Gastroesophageal sphincter (tissue), 4 donors: Measurements from ENCODE around the gene ANO5. TPM values are rescaled to one million over a fixed set of nuclear protein-coding genes. Genes with fewer than 3 reads are reported as not detected.

Experiments used
- ATAC-seq: fragments of 150-250 bp; one replicate; pipeline ENCODE4 v1.9.1; 2016; ENCODE audit warnings: mild to moderate bottlenecking, moderate library complexity
- H3K27ac ChIP-seq, 4 donors: fragments of 200-600 bp; sonication (generic) in 3 of 4; 1 replicate in 3 of 4; 2 replicates in 1 of 4; pipeline ENCODE4 v1.5.1; 2016 to 2019
- H3K27me3 ChIP-seq: fragments of 200-600 bp; sonication (generic); one replicate; pipeline ENCODE4 v1.5.1; 2019
- H3K36me3 ChIP-seq, 2 donors: fragments of 200-600 bp; sonication (generic); one replicate each; pipeline ENCODE4 v1.5.1; 2019; ENCODE audit warnings: control low read depth in 1 of 2
- H3K4me1 ChIP-seq, 3 donors: fragments of 200-600 bp; sonication (generic); 1 replicate in 2 of 3; 2 replicates in 1 of 3; pipeline ENCODE4 v1.5.1; 2016 to 2019; ENCODE audit warnings: control low read depth in 2 of 3
- H3K4me3 ChIP-seq, 2 donors: fragments of 200-600 bp; sonication (generic); one replicate each; pipeline ENCODE4 v1.5.1; 2019; ENCODE audit warnings: mild to moderate bottlenecking in 1 of 2, moderate library complexity in 1 of 2
- H3K9me3 ChIP-seq, 3 donors: fragments of 200-600 bp; sonication (generic); one replicate each; pipeline ENCODE4 v1.5.1; 2017 to 2019; ENCODE audit warnings: control low read depth in 2 of 3
- CTCF ChIP-seq, 4 experiments: fragments of 200-600 bp in 2 of 4; fragments of 450-650 bp in 2 of 4; sonication (generic) in 1 of 4; IDR thresholded peaks; one replicate each; pipeline ENCODE4 v1.5.1; 2017 to 2019; ENCODE audit warnings: antibody characterized with exemption in 4 of 4, mild to moderate bottlenecking in 2 of 4, moderate library complexity in 2 of 4
- EP300 ChIP-seq: sonication (generic); formaldehyde crosslinking; IDR thresholded peaks from one replicate; pipeline ENCODE4 v1.6.1; 2017; ENCODE audit warnings: antibody characterized with exemption, mild to moderate bottlenecking
- POLR2A ChIP-seq, 2 donors: fragments of 450-650 bp; IDR thresholded peaks; one replicate each; pipeline ENCODE4 v1.6.1; 2017; ENCODE audit warnings: antibody characterized with exemption in 2 of 2, mild to moderate bottlenecking in 2 of 2, moderate library complexity in 1 of 2
- POLR2AphosphoS5 ChIP-seq: sonication (generic); formaldehyde crosslinking; IDR thresholded peaks from one replicate; pipeline ENCODE4 v1.6.1; 2017; ENCODE audit warnings: antibody characterized with exemption
- WGBS, 2 donors: methylation state at CpG; one replicate each; pipeline ENCODE4 v1.1.5; 2018; ENCODE audit warnings: low coverage in 1 of 2; 5-methylcytosine and 5-hydroxymethylcytosine counted together
- total RNA-seq, 4 donors: library from RNA; depleted of rRNA; stranded (reverse); fragments of >200 nt; gene quantifications; one replicate each; pipeline ENCODE4 v1.1.0, GENCODE V29; 2016

The ANO5 gene
- total RNA-seq, 4 donors from 2014 or later: 21.5 to 33.2 (median 27.5) TPM

GRCh38 chr11:22163394-22163797 lies 29.5 kb upstream of the ANO5 start:
- H3K9me3 ChIP-seq: no peaks in the 10 kb centered on the region
- TF ChIP-seq POLR2AphosphoS5: no peak
- TF ChIP-seq CTCF (IDR thresholded peaks at IDR 0.05): no peak
- no peak for TF ChIP-seq POLR2A (IDR thresholded peaks at IDR 0.05)
- TF ChIP-seq EP300: no peak
- peak; percentile 53 for ATAC-seq
- WGBS, 2 donors: 64 to 78% methylated on average over 2 to 3 of the region's 3 CpGs
- no peak overlapping the region for H3K4me3 ChIP-seq
- H3K27ac ChIP-seq: no peak overlapping the region
- no peaks in the 10 kb centered on the region for H3K27me3 ChIP-seq
- H3K36me3 ChIP-seq: no peaks in the 10 kb centered on the region
- no peaks in the 10 kb centered on the region for H3K4me1 ChIP-seq

GRCh38 chr11:22165087-22165486 lies 27.8 kb upstream of the ANO5 start:
- no peak for TF ChIP-seq POLR2AphosphoS5
- no peak overlapping the region for H3K27ac ChIP-seq
- WGBS, 2 donors: 63 to 83% methylated on average over 2 of the region's 2 CpGs
- H3K36me3 ChIP-seq: no peaks in the 10 kb centered on the region
- no peak for ATAC-seq
- no peak overlapping the region for H3K4me3 ChIP-seq
- H3K9me3 ChIP-seq: no peaks in the 10 kb centered on the region
- no peaks in the 10 kb centered on the region for H3K4me1 ChIP-seq
- no peaks in the 10 kb centered on the region for H3K27me3 ChIP-seq

GRCh38 chr11:22165759-22166513 lies 26.9 kb upstream of the ANO5 start:
- Histone ChIP-seq H3K36me3 (no peaks in the 10 kb centered on the region), H3K4me1 (no peaks in the 10 kb centered on the region), H3K4me3 (no peak overlapping the region), H3K27ac (no peak overlapping the region), H3K27me3 (no peaks in the 10 kb centered on the region), H3K9me3 (no peaks in the 10 kb centered on the region)
- WGBS, 2 donors: 63 to 66% methylated on average over 3 of the region's 3 CpGs
- ATAC-seq: no peak
- no peak for TF ChIP-seq EP300
- no peak for TF ChIP-seq CTCF (IDR thresholded peaks at IDR 0.05)
- TF ChIP-seq POLR2AphosphoS5: no peak

GRCh38 chr11:22169833-22170232 lies 23.1 kb upstream of the ANO5 start:
- H3K9me3 ChIP-seq: no peaks in the 10 kb centered on the region
- H3K27ac ChIP-seq: no peak overlapping the region
- no peaks in the 10 kb centered on the region for H3K4me1 ChIP-seq
- no peaks in the 10 kb centered on the region for H3K36me3 ChIP-seq
- TF ChIP-seq EP300: no peak
- no peak for TF ChIP-seq POLR2AphosphoS5
- peak in 2 of 4 experiments; percentile 21 to 38 for TF ChIP-seq CTCF (IDR thresholded peaks at IDR 0.05)
- TF ChIP-seq POLR2A (IDR thresholded peaks at IDR 0.05): no peak
- 0% methylated on average over 2 of the region's 2 CpGs for WGBS, 2 donors
- no peak for ATAC-seq
- no peak overlapping the region for H3K4me3 ChIP-seq
- H3K27me3 ChIP-seq: no peaks in the 10 kb centered on the region

GRCh38 chr11:22173532-22173931 lies 19.4 kb upstream of the ANO5 start:
- H3K36me3 ChIP-seq: no peaks in the 10 kb centered on the region
- no peak overlapping the region for H3K27ac ChIP-seq
- no peaks in the 10 kb centered on the region for H3K9me3 ChIP-seq
- no peak for ATAC-seq
- no peak for TF ChIP-seq POLR2AphosphoS5
- TF ChIP-seq EP300: no peak
- TF ChIP-seq POLR2A (IDR thresholded peaks at IDR 0.05): no peak
- no peak for TF ChIP-seq CTCF (IDR thresholded peaks at IDR 0.05)
- no peak overlapping the region for H3K4me3 ChIP-seq
- H3K4me1 ChIP-seq: no peaks in the 10 kb centered on the region
- WGBS, 2 donors: 35 to 61% methylated on average over 4 of the region's 4 CpGs
- no peaks in the 10 kb centered on the region for H3K27me3 ChIP-seq
